ENCODE data around the gene MEIG1.

DNA sequence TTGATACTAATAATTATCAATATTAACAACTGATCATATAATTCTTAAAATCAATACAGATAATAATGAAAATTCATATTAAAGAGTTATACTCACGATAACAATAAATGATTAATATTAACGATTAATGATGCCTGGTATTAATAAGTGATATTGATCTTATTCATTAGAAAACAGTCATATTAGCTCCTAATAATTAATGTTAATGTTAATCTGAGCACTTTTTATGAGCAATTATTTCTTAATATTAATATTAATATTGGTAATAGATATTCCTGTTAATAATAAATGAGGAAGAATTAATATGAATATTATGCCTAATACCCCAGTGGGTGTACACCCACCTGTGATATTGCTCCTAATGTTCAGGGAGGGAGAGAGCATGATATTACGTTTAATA, 23.6 kb downstream of the MEIG1 start:
- TF ChIP-seq RFX5 (IDR thresholded peaks at IDR 0.05; ENCODE audit: borderline replicate concordance, low read depth, low read length) (no peak), TEAD4 (IDR thresholded peaks at IDR 0.05; ENCODE audit: low read depth, low read length) (no peak), CHD2 (IDR thresholded peaks at IDR 0.05; ENCODE audit: low read length) (no peak), EZH2 (IDR thresholded peaks at IDR 0.05; ENCODE audit: low read depth, low read length, severe bottlenecking) (no peak), TAF1 (IDR thresholded peaks at IDR 0.05; ENCODE audit: low read depth, low read length) (no peak), ZNF274 (IDR thresholded peaks at IDR 0.05; ENCODE audit: borderline replicate concordance, extremely low read depth, low read length) (no peak), FOSL1 (IDR thresholded peaks at IDR 0.05; ENCODE audit: insufficient read depth, low read depth, low read length) (no peak), POLR2AphosphoS5 (IDR thresholded peaks at IDR 0.05; ENCODE audit: low read depth, low read length) (no peak), BRCA1 (IDR thresholded peaks at IDR 0.05; ENCODE audit: low read depth, low read length) (no peak), MAFK (IDR thresholded peaks at IDR 0.05; ENCODE audit: low read depth, low read length) (no peak)
- TF ChIP-seq, protein P1, sequence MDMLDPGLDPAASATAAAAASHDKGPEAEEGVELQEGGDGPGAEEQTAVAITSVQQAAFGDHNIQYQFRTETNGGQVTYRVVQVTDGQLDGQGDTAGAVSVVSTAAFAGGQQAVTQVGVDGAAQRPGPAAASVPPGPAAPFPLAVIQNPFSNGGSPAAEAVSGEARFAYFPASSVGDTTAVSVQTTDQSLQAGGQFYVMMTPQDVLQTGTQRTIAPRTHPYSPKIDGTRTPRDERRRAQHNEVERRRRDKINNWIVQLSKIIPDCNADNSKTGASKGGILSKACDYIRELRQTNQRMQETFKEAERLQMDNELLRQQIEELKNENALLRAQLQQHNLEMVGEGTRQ (IDR thresholded peaks at IDR 0.05; ENCODE audit: low read length), result no peak
- TF ChIP-seq, protein P2, sequence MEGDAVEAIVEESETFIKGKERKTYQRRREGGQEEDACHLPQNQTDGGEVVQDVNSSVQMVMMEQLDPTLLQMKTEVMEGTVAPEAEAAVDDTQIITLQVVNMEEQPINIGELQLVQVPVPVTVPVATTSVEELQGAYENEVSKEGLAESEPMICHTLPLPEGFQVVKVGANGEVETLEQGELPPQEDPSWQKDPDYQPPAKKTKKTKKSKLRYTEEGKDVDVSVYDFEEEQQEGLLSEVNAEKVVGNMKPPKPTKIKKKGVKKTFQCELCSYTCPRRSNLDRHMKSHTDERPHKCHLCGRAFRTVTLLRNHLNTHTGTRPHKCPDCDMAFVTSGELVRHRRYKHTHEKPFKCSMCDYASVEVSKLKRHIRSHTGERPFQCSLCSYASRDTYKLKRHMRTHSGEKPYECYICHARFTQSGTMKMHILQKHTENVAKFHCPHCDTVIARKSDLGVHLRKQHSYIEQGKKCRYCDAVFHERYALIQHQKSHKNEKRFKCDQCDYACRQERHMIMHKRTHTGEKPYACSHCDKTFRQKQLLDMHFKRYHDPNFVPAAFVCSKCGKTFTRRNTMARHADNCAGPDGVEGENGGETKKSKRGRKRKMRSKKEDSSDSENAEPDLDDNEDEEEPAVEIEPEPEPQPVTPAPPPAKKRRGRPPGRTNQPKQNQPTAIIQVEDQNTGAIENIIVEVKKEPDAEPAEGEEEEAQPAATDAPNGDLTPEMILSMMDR (IDR thresholded peaks at IDR 0.05; ENCODE audit: control extremely low read depth in 1 of 3, insufficient read depth in 1 of 3, low read depth in 1 of 3, low read length in 3 of 3), result no peak
- TF ChIP-seq, protein P3, sequence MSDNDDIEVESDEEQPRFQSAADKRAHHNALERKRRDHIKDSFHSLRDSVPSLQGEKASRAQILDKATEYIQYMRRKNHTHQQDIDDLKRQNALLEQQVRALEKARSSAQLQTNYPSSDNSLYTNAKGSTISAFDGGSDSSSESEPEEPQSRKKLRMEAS (IDR thresholded peaks at IDR 0.05), result no peak

Data from H1 (cell line).